Measurements from ENCODE around the gene SHISA6.

The SHISA6 gene

GRCh38 chr17:11240841-11241610 is at the start of gene SHISA6:
Gene SHISA6, plus strand, starts transcription at chr17:11241213.
- no peak within 1 kb of the TSS for H3K27ac ChIP-seq (ENCODE audit: low read length)
- H3K4me3 ChIP-seq (ENCODE audit: low read length), result peak within 1 kb of the TSS; percentile 67
- H3K27me3 ChIP-seq (ENCODE audit: insufficient read depth, low read length), result peaks cover 76% of the 10 kb centered on the region
- H3K4me1 ChIP-seq (ENCODE audit: insufficient read depth, low read length), result peaks cover 19% of the 10 kb centered on the region; the same call in 1 of the 2 replicates
- H3K9me3 ChIP-seq (ENCODE audit: insufficient read depth, low read depth, low read length), result no peaks in the 10 kb centered on the region
- H3K36me3 ChIP-seq (ENCODE audit: insufficient read depth, low read depth, low read length), result no peaks in the 10 kb centered on the region
- no peak within 1 kb of the TSS for H3K9ac ChIP-seq (ENCODE audit: low read depth, low read length)

- H3K36me3 ChIP-seq (ENCODE audit: insufficient read depth, low read depth, low read length), result no peaks in the 10 kb centered on the region
- peaks cover 4% of the 10 kb centered on the region; the same call in 1 of the 2 replicates for H3K9me3 ChIP-seq (ENCODE audit: insufficient read depth, low read depth, low read length)
- no peak overlapping the region for H3K4me3 ChIP-seq (ENCODE audit: low read length)
- no peak overlapping the region for H3K27ac ChIP-seq (ENCODE audit: low read length)
- H3K9ac ChIP-seq (ENCODE audit: low read depth, low read length), result no peak overlapping the region
- peaks cover 17% of the 10 kb centered on the region for H3K4me1 ChIP-seq (ENCODE audit: insufficient read depth, low read length)
- peaks cover 6% of the 10 kb centered on the region; the same call in 1 of the 2 replicates for H3K27me3 ChIP-seq (ENCODE audit: insufficient read depth, low read length)
These were observed 45.2 kb upstream of the SHISA6 start for GRCh38 chr17:11195801-11196200.

GRCh38 chr17:11204991-11205390 is 36.0 kb upstream of the SHISA6 start:
- H3K27ac ChIP-seq (ENCODE audit: low read length), result no peak overlapping the region
- no peaks in the 10 kb centered on the region for H3K9me3 ChIP-seq (ENCODE audit: insufficient read depth, low read depth, low read length)
- H3K27me3 ChIP-seq (ENCODE audit: insufficient read depth, low read length), result peaks cover 13% of the 10 kb centered on the region; the same call in 1 of the 2 replicates
- no peak overlapping the region for H3K4me3 ChIP-seq (ENCODE audit: low read length)
- H3K36me3 ChIP-seq (ENCODE audit: insufficient read depth, low read depth, low read length), result no peaks in the 10 kb centered on the region
- H3K9ac ChIP-seq (ENCODE audit: low read depth, low read length), result no peak overlapping the region
- peaks cover 6% of the 10 kb centered on the region for H3K4me1 ChIP-seq (ENCODE audit: insufficient read depth, low read length)

- no peaks in the 10 kb centered on the region for H3K36me3 ChIP-seq (ENCODE audit: insufficient read depth, low read depth, low read length)
- H3K4me3 ChIP-seq (ENCODE audit: low read length), result no peak overlapping the region
- peaks cover 4% of the 10 kb centered on the region for H3K9me3 ChIP-seq (ENCODE audit: insufficient read depth, low read depth, low read length)
- H3K27me3 ChIP-seq (ENCODE audit: insufficient read depth, low read length), result peaks cover 9% of the 10 kb centered on the region; the same call in 1 of the 2 replicates
- no peak overlapping the region for H3K27ac ChIP-seq (ENCODE audit: low read length)
- no peaks in the 10 kb centered on the region for H3K4me1 ChIP-seq (ENCODE audit: insufficient read depth, low read length)
- H3K9ac ChIP-seq (ENCODE audit: low read depth, low read length), result no peak overlapping the region
These were observed 35.4 kb upstream of the SHISA6 start for GRCh38 chr17:11205659-11206058.

GRCh38 chr17:11209906-11210305 is 31.1 kb upstream of the SHISA6 start:
- Histone ChIP-seq H3K4me1 (ENCODE audit: insufficient read depth, low read length) (peaks cover 6% of the 10 kb centered on the region; the same call in 1 of the 2 replicates), H3K27ac (ENCODE audit: low read length) (no peak overlapping the region), H3K4me3 (ENCODE audit: low read length) (no peak overlapping the region), H3K36me3 (ENCODE audit: insufficient read depth, low read depth, low read length) (no peaks in the 10 kb centered on the region), H3K27me3 (ENCODE audit: insufficient read depth, low read length) (no peaks in the 10 kb centered on the region), H3K9ac (ENCODE audit: low read depth, low read length) (no peak overlapping the region), H3K9me3 (ENCODE audit: insufficient read depth, low read depth, low read length) (peaks cover 8% of the 10 kb centered on the region)

GRCh38 chr17:11212792-11213191 is 28.2 kb upstream of the SHISA6 start:
- Histone ChIP-seq H3K9ac (ENCODE audit: low read depth, low read length) (no peak overlapping the region), H3K4me1 (ENCODE audit: insufficient read depth, low read length) (peaks cover 6% of the 10 kb centered on the region; the same call in 1 of the 2 replicates), H3K27ac (ENCODE audit: low read length) (no peak overlapping the region), H3K36me3 (ENCODE audit: insufficient read depth, low read depth, low read length) (no peaks in the 10 kb centered on the region), H3K9me3 (ENCODE audit: insufficient read depth, low read depth, low read length) (peaks cover 8% of the 10 kb centered on the region), H3K27me3 (ENCODE audit: insufficient read depth, low read length) (no peaks in the 10 kb centered on the region), H3K4me3 (ENCODE audit: low read length) (no peak overlapping the region)

GRCh38 chr17:11216976-11217375 is 24.0 kb upstream of the SHISA6 start:
- H3K9ac ChIP-seq (ENCODE audit: low read depth, low read length), result no peak overlapping the region
- H3K4me3 ChIP-seq (ENCODE audit: low read length), result no peak overlapping the region
- H3K27ac ChIP-seq (ENCODE audit: low read length), result no peak overlapping the region
- no peaks in the 10 kb centered on the region for H3K27me3 ChIP-seq (ENCODE audit: insufficient read depth, low read length)
- H3K4me1 ChIP-seq (ENCODE audit: insufficient read depth, low read length), result no peaks in the 10 kb centered on the region; the same call in 1 of the 2 replicates
- H3K9me3 ChIP-seq (ENCODE audit: insufficient read depth, low read depth, low read length), result no peaks in the 10 kb centered on the region
- H3K36me3 ChIP-seq (ENCODE audit: insufficient read depth, low read depth, low read length), result no peaks in the 10 kb centered on the region

- Histone ChIP-seq H3K9me3 (ENCODE audit: insufficient read depth, low read depth, low read length) (no peaks in the 10 kb centered on the region), H3K9ac (ENCODE audit: low read depth, low read length) (no peak overlapping the region), H3K4me1 (ENCODE audit: insufficient read depth, low read length) (no peaks in the 10 kb centered on the region), H3K27ac (ENCODE audit: low read length) (no peak overlapping the region), H3K4me3 (ENCODE audit: low read length) (no peak overlapping the region), H3K27me3 (ENCODE audit: insufficient read depth, low read length) (no peaks in the 10 kb centered on the region), H3K36me3 (ENCODE audit: insufficient read depth, low read depth, low read length) (no peaks in the 10 kb centered on the region)
These were observed 19.8 kb upstream of the SHISA6 start for GRCh38 chr17:11221196-11221595.

GRCh38 chr17:11221721-11222120 is 19.3 kb upstream of the SHISA6 start:
- H3K27me3 ChIP-seq (ENCODE audit: insufficient read depth, low read length), result no peaks in the 10 kb centered on the region
- H3K4me3 ChIP-seq (ENCODE audit: low read length), result no peak overlapping the region
- no peak overlapping the region for H3K27ac ChIP-seq (ENCODE audit: low read length)
- H3K9ac ChIP-seq (ENCODE audit: low read depth, low read length), result no peak overlapping the region
- no peaks in the 10 kb centered on the region for H3K36me3 ChIP-seq (ENCODE audit: insufficient read depth, low read depth, low read length)
- no peaks in the 10 kb centered on the region for H3K9me3 ChIP-seq (ENCODE audit: insufficient read depth, low read depth, low read length)
- H3K4me1 ChIP-seq (ENCODE audit: insufficient read depth, low read length), result no peaks in the 10 kb centered on the region

GRCh38 chr17:11238705-11239104 is 2.3 kb upstream of the SHISA6 start:
- Histone ChIP-seq H3K9ac (ENCODE audit: low read depth, low read length) (no peak overlapping the region), H3K27ac (ENCODE audit: low read length) (no peak overlapping the region), H3K4me1 (ENCODE audit: insufficient read depth, low read length) (peaks cover 17% of the 10 kb centered on the region; the same call in 1 of the 2 replicates), H3K4me3 (ENCODE audit: low read length) (no peak overlapping the region), H3K9me3 (ENCODE audit: insufficient read depth, low read depth, low read length) (no peaks in the 10 kb centered on the region), H3K27me3 (ENCODE audit: insufficient read depth, low read length) (peaks cover 58% of the 10 kb centered on the region), H3K36me3 (ENCODE audit: insufficient read depth, low read depth, low read length) (no peaks in the 10 kb centered on the region)

- no peaks in the 10 kb centered on the region for H3K36me3 ChIP-seq (ENCODE audit: insufficient read depth, low read depth, low read length)
- peak overlapping the region; percentile 67 for H3K4me3 ChIP-seq (ENCODE audit: low read length)
- peaks cover 17% of the 10 kb centered on the region; the same call in 1 of the 2 replicates for H3K4me1 ChIP-seq (ENCODE audit: insufficient read depth, low read length)
- peaks cover 66% of the 10 kb centered on the region for H3K27me3 ChIP-seq (ENCODE audit: insufficient read depth, low read length)
- H3K9ac ChIP-seq (ENCODE audit: low read depth, low read length), result no peak overlapping the region
- H3K27ac ChIP-seq (ENCODE audit: low read length), result no peak overlapping the region
- no peaks in the 10 kb centered on the region for H3K9me3 ChIP-seq (ENCODE audit: insufficient read depth, low read depth, low read length)
These were observed 1.5 kb upstream of the SHISA6 start for GRCh38 chr17:11239379-11239970.

Data from iPS-20b (cell line).